ENCODE measurements around the gene SLC1A4. TPM values are rescaled to one million over a fixed set of nuclear protein-coding genes. Genes with fewer than 3 reads are reported as not detected.
"Not testable (repeated sequence)": the region's sequence is repeated elsewhere in the genome, so short reads cannot be mapped to it uniquely, and the experiment has no call there.

The SLC1A4 gene
- total and polyA plus RNA-seq, 8 donors: 6.4 to 21.9 (median 7.8) TPM

- no peak for TF ChIP-seq CTCF (IDR thresholded peaks at IDR 0.05)
- Histone ChIP-seq H3K4me3 (no peak overlapping the region), H3K36me3 (no peaks in the 10 kb centered on the region), H3K4me1 (peaks cover 0 to 4% of the 10 kb centered on the region in 2 donors), H3K9me3 (no peaks in the 10 kb centered on the region), H3K27ac (no peak overlapping the region), H3K27me3 (no peaks in the 10 kb centered on the region)
- intact Hi-C loops (cut with DNase I): no loop called here
- ATAC-seq: no peak
- no peak for DNase-seq
These were observed 23.2 kb upstream of the SLC1A4 start for GRCh38 chr2:64966017-64966416.

DNA sequence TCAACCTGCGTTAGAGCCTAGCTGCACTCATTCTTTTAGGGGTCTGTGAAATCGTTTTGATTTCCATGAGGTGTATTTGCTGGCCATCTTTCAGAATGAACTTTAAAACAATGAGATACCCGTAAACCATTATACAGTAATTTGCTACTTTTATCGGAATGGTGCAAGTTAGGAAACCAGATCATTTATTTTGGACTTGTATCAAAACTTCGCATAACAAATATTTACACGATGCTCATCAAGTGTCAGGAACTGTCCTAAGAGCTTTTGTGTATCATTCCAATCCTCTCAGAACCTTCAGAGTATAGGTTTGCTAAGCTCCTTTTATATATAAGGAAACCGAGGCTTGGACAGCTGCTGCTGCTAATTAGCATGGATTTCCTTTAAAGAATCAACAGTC, 22.4 kb upstream of the SLC1A4 start:
- Histone ChIP-seq H3K36me3 (no peaks in the 10 kb centered on the region), H3K27me3 (no peaks in the 10 kb centered on the region), H3K4me3 (no peak overlapping the region), H3K9me3 (no peaks in the 10 kb centered on the region), H3K27ac (no peak overlapping the region), H3K4me1 (peaks cover 0 to 4% of the 10 kb centered on the region in 2 donors)
- no peak for TF ChIP-seq CTCF (IDR thresholded peaks at IDR 0.05)
- intact Hi-C loops (cut with DNase I): no loop called here
- no peak for ATAC-seq
- DNase-seq: no peak

- H3K27me3 ChIP-seq: no peaks in the 10 kb centered on the region
- no peak overlapping the region for H3K27ac ChIP-seq
- H3K9me3 ChIP-seq: no peaks in the 10 kb centered on the region
- H3K36me3 ChIP-seq: no peaks in the 10 kb centered on the region
- intact Hi-C loops (cut with DNase I): no loop called here
- ATAC-seq (no peak), DNase-seq (no peak)
- H3K4me3 ChIP-seq: no peak overlapping the region
- TF ChIP-seq CTCF (IDR thresholded peaks at IDR 0.05): no peak
- H3K4me1 ChIP-seq: peaks cover 0 to 4% of the 10 kb centered on the region in 2 donors
These were observed 21.6 kb upstream of the SLC1A4 start for GRCh38 chr2:64967601-64968000.

DNA sequence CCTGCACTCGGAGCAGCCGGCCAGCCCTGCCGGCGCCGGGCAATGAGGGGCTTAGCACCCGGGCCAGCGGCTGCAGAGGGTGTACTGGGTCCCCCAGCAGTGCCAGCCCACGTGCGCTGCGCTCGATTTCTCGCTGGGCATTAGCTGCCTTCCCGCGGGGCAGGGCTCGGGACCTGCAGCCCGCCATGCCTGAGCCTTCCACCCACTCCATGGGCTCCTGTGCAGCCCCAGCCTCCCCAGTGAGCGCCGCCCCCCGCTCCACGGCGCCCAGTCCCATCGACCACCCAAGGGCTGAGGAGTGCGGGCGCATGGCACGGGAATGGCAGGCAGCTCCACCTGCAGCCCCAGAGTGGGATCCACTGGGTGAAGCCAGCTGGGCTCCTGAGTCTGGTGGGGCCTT, 20.1 kb upstream of the SLC1A4 start:
- H3K36me3 ChIP-seq; H3K9me3 ChIP-seq; H3K4me3 ChIP-seq; H3K27ac ChIP-seq; intact Hi-C loops (cut with DNase I); ATAC-seq; DNase-seq; H3K27me3 ChIP-seq; H3K4me1 ChIP-seq: not testable (repeated sequence)

- DNase-seq (no peak), ATAC-seq (no peak)
- H3K4me1 ChIP-seq: no peaks in the 10 kb centered on the region
- intact Hi-C loops (cut with DNase I): no loop called here
- H3K27ac ChIP-seq: no peak overlapping the region
- H3K4me3 ChIP-seq: no peak overlapping the region
- TF ChIP-seq CTCF (IDR thresholded peaks at IDR 0.05): no peak
- H3K36me3 ChIP-seq: no peaks in the 10 kb centered on the region
- no peaks in the 10 kb centered on the region for H3K9me3 ChIP-seq
- no peaks in the 10 kb centered on the region for H3K27me3 ChIP-seq
These were observed 18.7 kb upstream of the SLC1A4 start for GRCh38 chr2:64970495-64970894.

DNA sequence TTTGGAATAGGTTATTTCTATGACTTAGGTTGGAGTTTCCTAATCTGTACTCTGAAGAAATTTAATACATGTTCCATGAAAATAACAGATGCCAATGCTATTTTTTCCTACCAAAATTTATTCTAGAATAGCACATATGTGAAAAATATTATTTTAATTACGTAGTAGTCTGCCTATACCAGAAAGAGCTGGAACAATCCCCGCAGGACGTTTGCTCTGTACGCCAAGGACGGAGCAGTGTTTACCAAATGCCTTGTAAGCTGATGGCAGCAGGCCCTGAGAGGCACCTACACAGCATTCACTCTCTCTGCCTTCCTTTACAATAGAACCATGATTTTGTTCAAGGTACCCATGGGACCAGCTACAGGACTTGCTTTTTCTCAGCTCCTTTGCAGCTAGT, 16.8 kb upstream of the SLC1A4 start:
- intact Hi-C loops (cut with DNase I): no loop called here
- no peaks in the 10 kb centered on the region for H3K27me3 ChIP-seq
- H3K9me3 ChIP-seq: no peaks in the 10 kb centered on the region
- ATAC-seq (no peak), DNase-seq (no peak)
- TF ChIP-seq CTCF (IDR thresholded peaks at IDR 0.05): no peak
- no peak overlapping the region for H3K4me3 ChIP-seq
- no peak overlapping the region for H3K27ac ChIP-seq
- no peaks in the 10 kb centered on the region for H3K36me3 ChIP-seq
- H3K4me1 ChIP-seq: no peaks in the 10 kb centered on the region

All from left lung (tissue), 10 donors.